Measurements from ENCODE around the gene PI4KB. TPM values are rescaled to one million over a fixed set of nuclear protein-coding genes. Genes with fewer than 3 reads are reported as not detected.

PI4KB gene
- total and polyA plus RNA-seq, 2 of the 13 experiments (the other 11 are each of a cell fraction or from before 2014, with no cell fraction given) = 19.5 to 29.3 TPM

GRCh38 chr1:151318975-151319374, 8.2 kb downstream of the PI4KB start (continued):
- TF ChIP-seq NONO (IDR thresholded peaks at IDR 0.05) (no peak), NONO (CRISPR knock-in tag; conservative IDR thresholded peaks at IDR 0.05) (no peak), ZNF629 (CRISPR knock-in tag; conservative IDR thresholded peaks at IDR 0.05) (no peak), SATB2 (CRISPR knock-in tag; IDR thresholded peaks at IDR 0.05) (no peak), PHF5A (CRISPR knock-in tag; IDR thresholded peaks at IDR 0.05; ENCODE audit: low read depth, unreplicated experiment) (no peak)

- Histone ChIP-seq H3K4me3 (replicated peaks in 1 of 3; ENCODE audit: insufficient read depth in 1 of 3, low read depth in 2 of 3, low read length in 3 of 3) (no peak overlapping the region), H3K9me3 (ENCODE audit: low read length) (no peaks in the 10 kb centered on the region), H3K27me3 (ENCODE audit: control insufficient read depth in 1 of 2, insufficient read depth in 2 of 2, low read length in 2 of 2) (no peaks in the 10 kb centered on the region), H4K20me1 (ENCODE audit: insufficient read depth, low read length) (no peaks in the 10 kb centered on the region), H3K4me1 (ENCODE audit: insufficient read depth, low read length) (peaks cover 17% of the 10 kb centered on the region), H3K27ac (ENCODE audit: extremely low read length, insufficient read depth, low read length) (no peak overlapping the region), H2AFZ (ENCODE audit: low read length) (no peak overlapping the region), H3K79me2 (ENCODE audit: insufficient read depth, low read length) (no peaks in the 10 kb centered on the region), H3K36me3 (replicated peaks in 1 of 2; ENCODE audit: control insufficient read depth in 1 of 2, insufficient read depth in 2 of 2, low read length in 2 of 2) (peaks cover 7 to 50% of the 10 kb centered on the region in 2 experiments), H3K9ac (ENCODE audit: insufficient read depth, low read depth, low read length) (no peak overlapping the region), H3K4me2 (ENCODE audit: low read depth, low read length) (no peak overlapping the region)
- intact Hi-C loops (cut with micrococcal nuclease; ENCODE audit: unreplicated experiment) (no loop called here), in situ Hi-C loops (cut with HindIII; ENCODE audit: extremely low pct_ligation_motif_present, low pct_unique_long_range_greater_than_20kb) (no loop called here)
- TSS peak; percentile 38 for BruUV-seq (replicated peaks)
- whole genome bisulfite sequencing (ENCODE audit: low lambda C conversion rate) = 95% methylated on average over 17 of the region's 17 CpGs
- no peak for DNase-seq (ENCODE audit: low spot score)
- ATAC-seq = no peak
- ChIA-PET CTCF (ENCODE audit: low intra/inter-chr PET ratio, low total read pairs) (no interaction called here), POLR2A (no interaction called here)
- FAIRE-seq = no peak
- TF ChIP-seq ZBTB33 (CRISPR knock-in tag; IDR thresholded peaks at IDR 0.05) = no peak
- TF ChIP-seq SRSF4 (IDR thresholded peaks at IDR 0.05; ENCODE audit: low read depth, low read length, poor library complexity, severe bottlenecking) = no peak
- no peak for TF ChIP-seq GTF3A (CRISPR knock-in tag; conservative IDR thresholded peaks at IDR 0.05)
- TF ChIP-seq HOXD1 (CRISPR knock-in tag; IDR thresholded peaks at IDR 0.05) = no peak
- TF ChIP-seq ZNF121 (CRISPR knock-in tag; IDR thresholded peaks at IDR 0.05) = no peak
- TF ChIP-seq ZSCAN5A (CRISPR knock-in tag; IDR thresholded peaks at IDR 0.05; ENCODE audit: borderline replicate concordance) = no peak
- TF ChIP-seq, protein P1, sequence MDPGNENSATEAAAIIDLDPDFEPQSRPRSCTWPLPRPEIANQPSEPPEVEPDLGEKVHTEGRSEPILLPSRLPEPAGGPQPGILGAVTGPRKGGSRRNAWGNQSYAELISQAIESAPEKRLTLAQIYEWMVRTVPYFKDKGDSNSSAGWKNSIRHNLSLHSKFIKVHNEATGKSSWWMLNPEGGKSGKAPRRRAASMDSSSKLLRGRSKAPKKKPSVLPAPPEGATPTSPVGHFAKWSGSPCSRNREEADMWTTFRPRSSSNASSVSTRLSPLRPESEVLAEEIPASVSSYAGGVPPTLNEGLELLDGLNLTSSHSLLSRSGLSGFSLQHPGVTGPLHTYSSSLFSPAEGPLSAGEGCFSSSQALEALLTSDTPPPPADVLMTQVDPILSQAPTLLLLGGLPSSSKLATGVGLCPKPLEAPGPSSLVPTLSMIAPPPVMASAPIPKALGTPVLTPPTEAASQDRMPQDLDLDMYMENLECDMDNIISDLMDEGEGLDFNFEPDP (CRISPR knock-in tag; conservative IDR thresholded peaks at IDR 0.05) = no peak
- TF ChIP-seq ZNF644 (CRISPR knock-in tag; IDR thresholded peaks at IDR 0.05; ENCODE audit: low read depth) = no peak
- TF ChIP-seq HNF1A (IDR thresholded peaks at IDR 0.05; ENCODE audit: low read depth) = no peak
- TF ChIP-seq HNF1A (CRISPR knock-in tag; IDR thresholded peaks at IDR 0.05; ENCODE audit: borderline replicate concordance) = no peak
Measured at GRCh38 chr1:151315565-151316235, 11.5 kb downstream of the PI4KB start.

All from HepG2 (cell line).